A549 (cell line): ENCODE results near the gene ATG4D.

Source experiments
- CBX8 ChIP-seq: fragments of 200-600 bp; sonication (generic); IDR thresholded peaks from 2 replicates; pipeline ENCODE4 v1.6.1; 2016
- CHD2 ChIP-seq: fragments of 150-350 bp; IDR thresholded peaks from 2 replicates; pipeline ENCODE4 v1.6.1; 2014; ENCODE audit warnings: low read length; ENCODE audit not compliant: partially characterized antibody
- CTCF ChIP-seq: fragments of >200 bp; sonication (Bioruptor Twin); formaldehyde crosslinking; IDR thresholded peaks from 3 replicates; pipeline ENCODE4 v1.5.1; 2016
- JUN ChIP-seq, 2 experiments: fragments of >200 bp; sonication (Bioruptor Twin); formaldehyde crosslinking; IDR thresholded peaks; 2 replicates in 1 of 2; 3 replicates in 1 of 2; pipeline ENCODE4 v1.6.1; 2016 to 2017
- KDM5A ChIP-seq: fragments of 200-600 bp; sonication (generic); IDR thresholded peaks from 2 replicates; pipeline ENCODE4 v1.6.1; 2016; ENCODE audit warnings: antibody characterized with exemption, mild to moderate bottlenecking
- MAFK ChIP-seq: fragments of 450-650 bp; IDR thresholded peaks from 2 replicates; pipeline ENCODE4 v1.6.1; 2014; ENCODE audit not compliant: partially characterized antibody
- MYC ChIP-seq: IDR thresholded peaks from 2 replicates; pipeline ENCODE4 v1.6.1; 2012; ENCODE audit warnings: mild to moderate bottlenecking, inconsistent platforms, low read length, improper control_type of control experiment, borderline replicate concordance
- PHF8 ChIP-seq: fragments of 200-600 bp; sonication (generic); IDR thresholded peaks from 2 replicates; pipeline ENCODE4 v1.6.1; 2016; ENCODE audit warnings: low read depth, mild to moderate bottlenecking, antibody characterized with exemption, moderate library complexity, borderline replicate concordance
- POLR2A ChIP-seq: IDR thresholded peaks from 2 replicates; pipeline ENCODE4 v1.6.1; 2012; ENCODE audit warnings: mild to moderate bottlenecking, low read length
- RCOR1 ChIP-seq: fragments of 150-350 bp; IDR thresholded peaks from 2 replicates; pipeline ENCODE4 v1.6.1; 2014; ENCODE audit warnings: antibody characterized with exemption, low read length, low read depth
- SMC3 ChIP-seq: fragments of >200 bp; sonication (Bioruptor Twin); formaldehyde crosslinking; IDR thresholded peaks from 3 replicates; pipeline ENCODE4 v1.6.1; 2018; ENCODE audit warnings: inconsistent platforms
- ZFP36 ChIP-seq: fragments of 450-650 bp; IDR thresholded peaks from 2 replicates; pipeline ENCODE4 v1.6.1; 2014; ENCODE audit warnings: borderline replicate concordance; ENCODE audit not compliant: partially characterized antibody
- ZNF302 ChIP-seq: fragments of 250-450 bp; sonication (Bioruptor Pico); IDR thresholded peaks from 2 replicates; pipeline ENCODE4 v1.9.0; 2021; ENCODE audit warnings: inconsistent platforms, mild to moderate bottlenecking, moderate library complexity

GRCh38 chr19:10554760-10555609 is 11.3 kb downstream of the ATG4D start:
- no peak for TF ChIP-seq RCOR1
- TF ChIP-seq CTCF, result no peak
- no peak for TF ChIP-seq ZFP36
- TF ChIP-seq POLR2A, result no peak
- TF ChIP-seq JUN (IDR thresholded peaks at IDR 0.05), result no peak
- TF ChIP-seq ZNF302 (CRISPR knock-in tag), result no peak
- no peak for TF ChIP-seq MAFK
- no peak for TF ChIP-seq CBX8
- no peak for TF ChIP-seq MYC
- TF ChIP-seq CHD2, result no peak
- no peak for TF ChIP-seq PHF8
- TF ChIP-seq SMC3, result no peak
- no peak for TF ChIP-seq KDM5A
